CD4-positive, alpha-beta T cell (primary cell): ENCODE results near the gene FAM227B. TPM values are rescaled to one million over a fixed set of nuclear protein-coding genes. Genes with fewer than 3 reads are reported as not detected.

ENCODE experiments used
- ATAC-seq: fragments of 200-7000 bp; cut with Tn5 transposase; one replicate; pipeline ENCODE4 v1.10.0; 2022; ENCODE audit warnings: mild to moderate bottlenecking; ENCODE audit not compliant: poor library complexity
- CTCF ChIA-PET: fragments of 350-600 bp; sonication (Branson Sonifier 250); formaldehyde crosslinking; loops from one replicate; lab custom pipeline; 2021; ENCODE audit warnings: antibody characterized with exemption, inconsistent platforms; lab: Charles Lee
- POLR2A ChIA-PET: fragments of 350-600 bp; sonication (Branson Sonifier 250); formaldehyde crosslinking; loops from one replicate; lab custom pipeline; 2021; ENCODE audit warnings: antibody characterized with exemption, inconsistent platforms; lab: Charles Lee
- DNase-seq, 14 experiments: peaks; one replicate each; pipeline ENCODE4 v3.0.0-alpha.2; 2013 to 2020; ENCODE audit warnings: mixed read lengths in 2 of 14
- H3K27ac ChIP-seq, 2 donors: one replicate each; pipeline versions ENCODE4 v1.5.1 to v1.7.0; 2013; ENCODE audit warnings: low read length in 2 of 2, low read depth in 1 of 2, mild to moderate bottlenecking in 1 of 2
- H3K27me3 ChIP-seq, 2 experiments: 1 replicate in 1 of 2; 2 replicates in 1 of 2; pipeline versions ENCODE4 v1.6.1 to v1.7.0; 2013; ENCODE audit warnings: low read length in 2 of 2, control low read depth in 1 of 2, mild to moderate bottlenecking in 1 of 2, moderate library complexity in 1 of 2; ENCODE audit not compliant: insufficient read depth in 2 of 2, control insufficient read depth in 1 of 2
- H3K36me3 ChIP-seq: one replicate; pipeline ENCODE4 v1.6.1; 2013; ENCODE audit warnings: low read length, control low read depth; ENCODE audit not compliant: insufficient read depth
- H3K4me1 ChIP-seq: one replicate; pipeline ENCODE4 v1.6.1; 2013; ENCODE audit warnings: low read length, control low read depth; ENCODE audit not compliant: insufficient read depth
- H3K4me3 ChIP-seq: one replicate; pipeline ENCODE4 v1.5.1; 2013; ENCODE audit warnings: mild to moderate bottlenecking, low read length, moderate library complexity
- H3K9me3 ChIP-seq, 2 experiments: 1 replicate in 1 of 2; 2 replicates in 1 of 2; pipeline versions ENCODE4 v1.6.1 to v1.7.0; 2013; ENCODE audit warnings: low read length in 2 of 2, mild to moderate bottlenecking in 2 of 2, control low read depth in 1 of 2, moderate library complexity in 1 of 2; ENCODE audit not compliant: control insufficient read depth in 1 of 2, insufficient read depth in 1 of 2
- H3K27ac Mint-ChIP-seq: one replicate; pipeline ENCODE4 v1.8.0; 2020; ENCODE audit warnings: mixed read lengths
- H3K27me3 Mint-ChIP-seq: one replicate; pipeline ENCODE4 v1.8.0; 2021; ENCODE audit warnings: mixed read lengths
- H3K36me3 Mint-ChIP-seq: one replicate; pipeline ENCODE4 v1.8.0; 2021; ENCODE audit warnings: low read depth, mixed read lengths
- H3K4me1 Mint-ChIP-seq: one replicate; pipeline ENCODE4 v1.8.0; 2021; ENCODE audit warnings: low read depth, mixed read lengths
- H3K4me3 Mint-ChIP-seq: one replicate; pipeline ENCODE4 v1.8.0; 2020; ENCODE audit warnings: mild to moderate bottlenecking, mixed read lengths
- H3K9me3 Mint-ChIP-seq: one replicate; pipeline ENCODE4 v1.8.0; 2020; ENCODE audit warnings: mixed read lengths
- CTCF ChIP-seq: fragments of 200-600 bp; IDR thresholded peaks from one replicate; pipeline ENCODE4 v1.8.0; 2022; ENCODE audit warnings: antibody characterized with exemption, mild to moderate bottlenecking
- intact Hi-C, 2 experiments: fragments of 100-400 bp; cut with DNase I in 1 of 2; cut with micrococcal nuclease in 1 of 2; formaldehyde crosslinking; loops; one replicate each; pipeline versions ENCODE4 v1.15.1 to v1.9.0; 2023 to 2025; cut with DNase I, micrococcal nuclease
- total RNA-seq, 174 experiments: library from RNA in 2 of 174; stranded (reverse) in 2 of 174; gene quantifications; one replicate each; pipeline ENCODE4 v1.2.3 and lab custom pipeline; 2021 to 2026

FAM227B gene
- total RNA-seq, 2 experiments from 2014 or later, result 3.0 to 4.4 TPM

DNA sequence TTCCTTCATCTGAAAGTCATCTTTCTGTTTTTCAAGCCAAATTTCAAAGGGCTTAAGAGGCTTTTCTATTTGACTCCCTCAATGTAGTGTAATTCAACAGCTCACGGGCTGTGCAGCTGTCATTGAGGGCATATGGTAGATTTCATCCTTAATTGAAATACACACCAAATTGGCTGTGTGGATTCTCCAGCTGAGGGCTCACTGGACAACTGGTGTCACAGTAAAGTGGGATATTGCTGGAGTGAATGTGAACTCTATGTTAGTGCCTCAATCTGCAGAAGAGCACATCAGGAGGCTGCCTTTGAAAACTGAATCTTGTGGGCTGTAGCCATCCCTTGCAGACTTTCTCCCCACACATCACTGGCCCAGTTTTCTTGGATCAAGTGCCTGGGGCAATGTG lies 330.4 kb downstream of the FAM227B start:
- Mint-ChIP-seq H3K4me3 (no peak overlapping the region), H3K9me3 (no peaks in the 10 kb centered on the region), H3K27ac (no peak overlapping the region), H3K4me1 (peaks cover 8% of the 10 kb centered on the region), H3K27me3 (no peaks in the 10 kb centered on the region), H3K36me3 (peaks cover 95% of the 10 kb centered on the region)
- no peak for ATAC-seq
- H3K27ac ChIP-seq, result no peak overlapping the region
- H3K4me1 ChIP-seq, result no peaks in the 10 kb centered on the region
- no peak for DNase-seq
- POLR2A ChIA-PET, result no interaction called here
- CTCF ChIA-PET, result no interaction called here
- no peak for TF ChIP-seq CTCF
- intact Hi-C loops, result no loop called here
- peaks cover 47% of the 10 kb centered on the region for H3K36me3 ChIP-seq
- no peaks in the 10 kb centered on the region for H3K27me3 ChIP-seq
- H3K9me3 ChIP-seq, result no peaks in the 10 kb centered on the region
- no peak overlapping the region for H3K4me3 ChIP-seq

DNA sequence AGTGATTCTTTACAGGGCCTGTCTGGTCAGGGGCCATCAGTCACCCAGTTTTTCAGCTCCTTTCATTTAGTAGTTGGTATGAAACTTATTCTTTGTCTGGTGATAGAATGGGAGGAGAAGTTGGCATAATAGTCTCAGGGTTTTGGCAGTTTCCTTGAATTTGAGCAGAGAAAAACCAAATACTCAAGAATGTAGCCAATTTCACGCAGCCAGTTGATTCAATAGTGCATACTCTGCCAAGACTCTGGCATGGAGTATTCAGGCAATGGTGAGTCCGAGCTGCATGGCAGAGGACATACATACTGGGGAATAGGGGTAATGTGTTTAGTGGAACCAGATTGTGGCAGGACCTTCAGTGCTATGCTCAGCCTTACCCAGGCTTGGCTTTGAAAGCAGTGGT lies 332.2 kb downstream of the FAM227B start:
- ChIA-PET POLR2A (no interaction called here), CTCF (no interaction called here)
- Histone ChIP-seq H3K36me3 (peaks cover 57% of the 10 kb centered on the region), H3K4me3 (no peak overlapping the region), H3K9me3 (no peaks in the 10 kb centered on the region), H3K27ac (no peak overlapping the region), H3K27me3 (no peaks in the 10 kb centered on the region), H3K4me1 (no peaks in the 10 kb centered on the region)
- ATAC-seq (no peak), DNase-seq (no peak)
- Mint-ChIP-seq H3K4me3 (no peak overlapping the region), H3K36me3 (peaks cover 97% of the 10 kb centered on the region), H3K4me1 (peaks cover 8% of the 10 kb centered on the region), H3K27me3 (no peaks in the 10 kb centered on the region), H3K27ac (no peak overlapping the region), H3K9me3 (no peaks in the 10 kb centered on the region)
- TF ChIP-seq CTCF, result no peak
- intact Hi-C loops, result no loop called here

DNA sequence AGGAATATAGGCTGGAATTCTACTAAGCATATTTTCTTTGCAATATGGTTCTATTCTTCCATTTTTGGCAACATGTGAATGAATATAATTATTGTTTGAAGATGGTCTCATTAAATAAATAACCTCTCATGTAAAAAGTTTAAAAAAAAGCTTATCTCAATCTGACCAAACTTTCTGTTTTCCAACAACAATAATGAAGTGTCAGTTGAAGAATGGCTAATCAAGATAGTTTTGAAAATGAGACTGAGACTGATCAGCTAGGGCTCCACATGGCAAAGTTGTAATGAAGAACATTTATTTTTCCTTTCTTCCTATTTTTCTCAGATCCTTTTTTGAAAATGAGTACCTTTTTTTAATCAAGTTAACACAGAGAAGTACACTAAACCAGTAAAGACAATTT lies 333.1 kb downstream of the FAM227B start:
- no peak overlapping the region for H3K27ac Mint-ChIP-seq
- ChIA-PET POLR2A (no interaction called here), CTCF (no interaction called here)

More for the DNA sequence above, 333.1 kb downstream of the FAM227B start:
- Histone ChIP-seq H3K36me3 (peaks cover 58% of the 10 kb centered on the region), H3K4me1 (no peaks in the 10 kb centered on the region), H3K4me3 (no peak overlapping the region), H3K27ac (no peak overlapping the region), H3K27me3 (no peaks in the 10 kb centered on the region), H3K9me3 (no peaks in the 10 kb centered on the region)
- ATAC-seq (no peak), DNase-seq (no peak)
- Mint-ChIP-seq H3K4me3 (no peak overlapping the region), H3K27me3 (no peaks in the 10 kb centered on the region), H3K4me1 (peaks cover 8% of the 10 kb centered on the region), H3K9me3 (no peaks in the 10 kb centered on the region), H3K36me3 (peaks cover 97% of the 10 kb centered on the region)
- no peak for TF ChIP-seq CTCF
- intact Hi-C loops, result no loop called here
